Measurements from ENCODE around the gene PCDHGB3.

Gene PCDHGB3

GRCh38 chr5:141421489-141421855 is 51.4 kb downstream of the PCDHGB3 start:
- DNase-seq, result no peak

All from NK-92 treated with Interleukin-12 subunit alpha and Interleukin-12 subunit beta, amount 100 ng/mL, for 24 hours (cell line).